ENCODE results near the gene WDR82.

- TF ChIP-seq POLR2AphosphoS5 (IDR thresholded peaks at IDR 0.05) (no peak), CTCF (IDR thresholded peaks at IDR 0.05) (no peak)
Measured at GRCh38 chr3:52232279-52233107, 46.0 kb downstream of the WDR82 start.

All from upper lobe of left lung (tissue), 4 donors.